Measurements from ENCODE around the gene CAPN8.

DNA sequence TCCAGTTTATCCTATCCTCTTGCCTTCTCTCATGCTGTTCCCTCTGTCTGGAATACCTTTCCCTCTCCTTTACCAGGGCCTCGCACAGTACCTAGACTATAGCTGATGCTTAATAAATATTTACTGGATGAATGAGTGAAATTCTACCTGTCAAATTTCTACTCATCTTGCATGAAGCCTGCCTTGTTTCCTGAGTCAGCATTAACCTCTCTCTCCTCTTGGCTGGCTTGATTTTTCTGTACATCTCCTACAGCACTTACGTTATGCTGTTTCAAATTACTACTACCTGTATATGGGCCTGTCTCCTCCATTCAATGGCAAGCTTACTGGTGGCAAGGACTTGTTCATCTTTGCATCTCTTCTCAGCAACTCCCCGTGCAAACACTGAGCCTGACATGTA, 130.8 kb downstream of the CAPN8 start:
- TF ChIP-seq CTCF (IDR thresholded peaks at IDR 0.05) (no peak), POLR2AphosphoS5 (IDR thresholded peaks at IDR 0.05; ENCODE audit: insufficient read depth in 1 of 2, low read depth in 1 of 2) (no peak)
